GM12878 (cell line): ENCODE results near the gene OR2F2.

Experiments
- CHD2 ChIP-seq: IDR thresholded peaks from 2 replicates; pipeline ENCODE4 v1.6.1; 2011; ENCODE audit warnings: low read depth, low read length, improper control_type of control experiment, borderline replicate concordance
- TF ChIP-seq, protein P1 (sequence below), 3 experiments: IDR thresholded peaks in 2 of 3; conservative IDR thresholded peaks in 1 of 3; 2 replicates each; pipeline ENCODE4 v1.5.1; 2011; ENCODE audit warnings: low read depth in 3 of 3, low read length in 3 of 3, mild to moderate bottlenecking in 3 of 3, control low read depth in 2 of 3, moderate library complexity in 2 of 3, inconsistent platforms in 1 of 3, mixed read lengths in 1 of 3; ENCODE audit not compliant: control insufficient read depth in 2 of 3, insufficient read depth in 1 of 3; ENCODE audit errors: extremely low read depth in 1 of 3

GRCh38 chr7:143936087-143937009 is 1.3 kb downstream of the OR2F2 start:
- TF ChIP-seq CHD2: no peak
- TF ChIP-seq, protein P1, sequence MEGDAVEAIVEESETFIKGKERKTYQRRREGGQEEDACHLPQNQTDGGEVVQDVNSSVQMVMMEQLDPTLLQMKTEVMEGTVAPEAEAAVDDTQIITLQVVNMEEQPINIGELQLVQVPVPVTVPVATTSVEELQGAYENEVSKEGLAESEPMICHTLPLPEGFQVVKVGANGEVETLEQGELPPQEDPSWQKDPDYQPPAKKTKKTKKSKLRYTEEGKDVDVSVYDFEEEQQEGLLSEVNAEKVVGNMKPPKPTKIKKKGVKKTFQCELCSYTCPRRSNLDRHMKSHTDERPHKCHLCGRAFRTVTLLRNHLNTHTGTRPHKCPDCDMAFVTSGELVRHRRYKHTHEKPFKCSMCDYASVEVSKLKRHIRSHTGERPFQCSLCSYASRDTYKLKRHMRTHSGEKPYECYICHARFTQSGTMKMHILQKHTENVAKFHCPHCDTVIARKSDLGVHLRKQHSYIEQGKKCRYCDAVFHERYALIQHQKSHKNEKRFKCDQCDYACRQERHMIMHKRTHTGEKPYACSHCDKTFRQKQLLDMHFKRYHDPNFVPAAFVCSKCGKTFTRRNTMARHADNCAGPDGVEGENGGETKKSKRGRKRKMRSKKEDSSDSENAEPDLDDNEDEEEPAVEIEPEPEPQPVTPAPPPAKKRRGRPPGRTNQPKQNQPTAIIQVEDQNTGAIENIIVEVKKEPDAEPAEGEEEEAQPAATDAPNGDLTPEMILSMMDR (IDR thresholded peaks at IDR 0.05 in 2 of 3, conservative IDR thresholded peaks at IDR 0.05 in 1 of 3; ENCODE audit: control insufficient read depth in 2 of 3, extremely low read depth in 1 of 3, insufficient read depth in 1 of 3, low read depth in 3 of 3, low read length in 3 of 3): no peak
